Measurements from ENCODE around the gene GRAMD1A.

GRCh38 chr19:35027009-35027408 is 26.9 kb downstream of the GRAMD1A start:
- no peak for TF ChIP-seq CTCF (IDR thresholded peaks at IDR 0.05)
- no peak for TF ChIP-seq EZH2 (IDR thresholded peaks at IDR 0.05)
- TF ChIP-seq EZH2phosphoT487 (IDR thresholded peaks at IDR 0.05) = no peak
